ENCODE results near the gene NQO2. TPM values are rescaled to one million over a fixed set of nuclear protein-coding genes. Genes with fewer than 3 reads are reported as not detected.

The NQO2 gene
- total RNA-seq, 1 experiment from 2014 or later: 45.7 TPM

- peak overlapping the region; percentile 70; the same call in 1 of the 2 replicates for H3K27ac ChIP-seq (ENCODE audit: low read length)
Measured at GRCh38 chr6:2953098-2953497, 46.6 kb upstream of the NQO2 start.

GRCh38 chr6:2956930-2957685 is 42.6 kb upstream of the NQO2 start:
- in situ Hi-C loops (cut with HindIII; ENCODE audit: low pct_unique_long_range_greater_than_20kb, low sequenced_read_pairs): no loop called here
- Histone ChIP-seq H3K4me3 (ENCODE audit: low read depth in 2 of 2, low read length in 2 of 2) (no peak overlapping the region), H3K9me3 (ENCODE audit: control insufficient read depth, insufficient read depth, low read depth, low read length) (no peaks in the 10 kb centered on the region), H3K27me3 (ENCODE audit: control insufficient read depth, insufficient read depth, low read length) (no peaks in the 10 kb centered on the region), H3K4me1 (ENCODE audit: control insufficient read depth, insufficient read depth, low read length) (peaks cover 19% of the 10 kb centered on the region), H3K36me3 (ENCODE audit: control insufficient read depth, insufficient read depth, low read length) (peaks cover 2% of the 10 kb centered on the region; the same call in 1 of the 2 replicates), H3K27ac (ENCODE audit: low read length) (no peak overlapping the region)
- ATAC-seq: no peak
- ChIA-PET CTCF (no interaction called here), POLR2A (interaction anchor here (0.7 kb wide), 1 partner anchor 12 kb away, joined by 4 read pairs; no protein-coding TSS in a partner anchor)
- intact Hi-C loops (cut with micrococcal nuclease; ENCODE audit: unreplicated experiment): no loop called here
- no TSS peak for BruUV-seq (replicated peaks)
- DNase-seq (ENCODE audit: low read depth, low spot score): no peak
- TF ChIP-seq SIN3A (IDR thresholded peaks at IDR 0.05; ENCODE audit: borderline replicate concordance, insufficient read depth, low read depth, low read length) (no peak), REST (IDR thresholded peaks at IDR 0.05; ENCODE audit: insufficient read depth in 1 of 2, low read depth in 2 of 2, low read length in 1 of 2) (no peak), POLR2AphosphoS5 (IDR thresholded peaks at IDR 0.05; ENCODE audit: low read depth, low read length) (no peak), CTCF (IDR thresholded peaks at IDR 0.05) (no peak)

More at GRCh38 chr6:2953098-2953497, 46.6 kb upstream of the NQO2 start:
- peaks cover 6% of the 10 kb centered on the region; the same call in 1 of the 2 replicates for H3K36me3 ChIP-seq (ENCODE audit: control insufficient read depth, insufficient read depth, low read length)
- ATAC-seq: peak; percentile 42
- intact Hi-C loops (cut with micrococcal nuclease; ENCODE audit: unreplicated experiment): loop anchor here (2.0 kb wide), 1 partner anchor 36 kb away; no protein-coding TSS in a partner anchor
- no peaks in the 10 kb centered on the region for H3K27me3 ChIP-seq (ENCODE audit: control insufficient read depth, insufficient read depth, low read length)
- no peak overlapping the region for H3K4me3 ChIP-seq (ENCODE audit: low read depth in 2 of 2, low read length in 2 of 2)
- CTCF ChIA-PET: interaction anchor here (0.6 to 1.3 kb wide), 13 partner anchors 16 to 162 kb away, joined by 3 to 19 read pairs (median 4); partner anchors contain the start of gene NQO2
- no peak for TF ChIP-seq TCF7L2 (IDR thresholded peaks at IDR 0.05; ENCODE audit: low read depth, low read length)
- TF ChIP-seq POLR2AphosphoS5 (IDR thresholded peaks at IDR 0.05; ENCODE audit: low read depth, low read length): no peak
- no peak for TF ChIP-seq SIN3A (IDR thresholded peaks at IDR 0.05; ENCODE audit: borderline replicate concordance, insufficient read depth, low read depth, low read length)
- no peak for TF ChIP-seq CTCF (IDR thresholded peaks at IDR 0.05)
- TF ChIP-seq REST (IDR thresholded peaks at IDR 0.05; ENCODE audit: insufficient read depth in 1 of 2, low read depth in 2 of 2, low read length in 1 of 2): no peak
- DNase-seq (ENCODE audit: low read depth, low spot score): no peak
- H3K9me3 ChIP-seq (ENCODE audit: control insufficient read depth, insufficient read depth, low read depth, low read length): no peaks in the 10 kb centered on the region
- H3K4me1 ChIP-seq (ENCODE audit: control insufficient read depth, insufficient read depth, low read length): peaks cover 7% of the 10 kb centered on the region
- POLR2A ChIA-PET: no interaction called here
- in situ Hi-C loops (cut with HindIII; ENCODE audit: low pct_unique_long_range_greater_than_20kb, low sequenced_read_pairs): no loop called here
- BruUV-seq (replicated peaks): no TSS peak

Measured in Panc1 (cell line).